A549 (cell line): ENCODE data around the gene GALNT7. TPM values are rescaled to one million over a fixed set of nuclear protein-coding genes. Genes with fewer than 3 reads are reported as not detected.

Experiments used
- ATAC-seq, 2 experiments: fragments of 200-7000 bp in 1 of 2; fragments of >200 bp in 1 of 2; cut with Nextera tagmentation in 1 of 2; cut with Tn5 transposase in 1 of 2; 3 replicates each; pipeline versions ENCODE4 v1.8.0 to v1.9.1; 2018 to 2020; ENCODE audit warnings: mild to moderate bottlenecking in 1 of 2, moderate library complexity in 1 of 2
- CTCF ChIA-PET: fragments of 300-600 bp; sonication (Branson Sonifier 250); formaldehyde crosslinking; extraction: SDS; loops from one replicate; lab custom pipeline; 2021; ENCODE audit warnings: antibody characterized with exemption, inconsistent platforms; lab: Yijun Ruan, JAX
- POLR2A ChIA-PET: fragments of 350-600 bp; formaldehyde crosslinking; extraction: SDS; loops from one replicate; lab custom pipeline; 2021; ENCODE audit warnings: antibody characterized with exemption, inconsistent platforms; lab: Yijun Ruan, JAX
- DNase-seq, 2 experiments: peaks; one replicate each; pipeline versions ENCODE4 v3.0.0 to v3.0.0-alpha.2; 2011 to 2016; ENCODE audit warnings: low read depth in 1 of 2, low spot score in 1 of 2
- FAIRE-seq: peaks from 2 replicates; lab custom pipeline; 2011; peaks lifted over from hg19 to GRCh38; lab: Jason Lieb, UNC
- H3K27ac ChIP-seq, 2 experiments: fragments of >200 bp; sonication (Bioruptor Twin); formaldehyde crosslinking; 3 replicates each; pipeline ENCODE4 v1.5.1; 2016 to 2017
- H3K4me1 ChIP-seq: fragments of >200 bp; sonication (Bioruptor Twin); formaldehyde crosslinking; 3 replicates; pipeline ENCODE4 v1.6.1; 2016
- H3K4me2 ChIP-seq: fragments of >200 bp; sonication (Bioruptor Twin); formaldehyde crosslinking; 3 replicates; pipeline ENCODE4 v1.6.1; 2016
- H3K4me3 ChIP-seq: fragments of >200 bp; sonication (Bioruptor Twin); formaldehyde crosslinking; 3 replicates; pipeline ENCODE4 v1.5.1; 2016
- H3K9me3 ChIP-seq: fragments of >200 bp; sonication (Bioruptor Twin); formaldehyde crosslinking; 3 replicates; pipeline ENCODE4 v1.6.1; 2016
- ATOH8 ChIP-seq: fragments of 250-450 bp; sonication (Bioruptor Pico); IDR thresholded peaks from 2 replicates; pipeline ENCODE4 v1.5.0; 2020; ENCODE audit warnings: low read depth, mild to moderate bottlenecking, moderate library complexity
- CEBPB ChIP-seq, 2 experiments: fragments of >200 bp in 1 of 2; sonication (Bioruptor Twin) in 1 of 2; formaldehyde crosslinking in 1 of 2; IDR thresholded peaks; 2 replicates each; pipeline ENCODE4 v1.6.1; 2012 to 2016
- CHD2 ChIP-seq: fragments of 150-350 bp; IDR thresholded peaks from 2 replicates; pipeline ENCODE4 v1.6.1; 2014; ENCODE audit warnings: low read length; ENCODE audit not compliant: partially characterized antibody
- E2F6 ChIP-seq: IDR thresholded peaks from 2 replicates; pipeline ENCODE4 v1.6.1; 2012; ENCODE audit warnings: low read depth, borderline replicate concordance
- EHF ChIP-seq: fragments of 250-450 bp; sonication (Bioruptor Pico); IDR thresholded peaks from 2 replicates; pipeline ENCODE4 v1.5.0; 2020; ENCODE audit warnings: mild to moderate bottlenecking
- EHMT2 ChIP-seq: fragments of 200-600 bp; sonication (generic); IDR thresholded peaks from 2 replicates; pipeline ENCODE4 v1.6.1; 2016; ENCODE audit warnings: antibody characterized with exemption, low read depth, mild to moderate bottlenecking, moderate library complexity
- ELK1 ChIP-seq: fragments of 150-350 bp; IDR thresholded peaks from 2 replicates; pipeline ENCODE4 v1.6.1; 2014; ENCODE audit warnings: low read depth, mild to moderate bottlenecking, low read length
- ESRRA ChIP-seq: fragments of 150-350 bp; IDR thresholded peaks from 2 replicates; pipeline ENCODE4 v1.6.1; 2014; ENCODE audit warnings: mild to moderate bottlenecking, low read length, borderline replicate concordance
- HDAC2 ChIP-seq: fragments of 200-600 bp; sonication (generic); IDR thresholded peaks from 2 replicates; pipeline ENCODE4 v1.6.1; 2016
- HMGXB4 ChIP-seq: fragments of 250-450 bp; sonication (Bioruptor Pico); IDR thresholded peaks from 2 replicates; pipeline ENCODE4 v1.5.0; 2021; ENCODE audit warnings: mild to moderate bottlenecking, moderate library complexity, borderline replicate concordance
- HOXA7 ChIP-seq: fragments of 250-450 bp; sonication (Bioruptor Pico); IDR thresholded peaks from 2 replicates; pipeline ENCODE4 v1.5.0; 2020; ENCODE audit warnings: mild to moderate bottlenecking, moderate library complexity
- JUN ChIP-seq, 2 experiments: fragments of >200 bp; sonication (Bioruptor Twin); formaldehyde crosslinking; IDR thresholded peaks; 2 replicates in 1 of 2; 3 replicates in 1 of 2; pipeline ENCODE4 v1.6.1; 2016 to 2017
- KDM1A ChIP-seq: fragments of 200-600 bp; sonication (generic); IDR thresholded peaks from 2 replicates; pipeline ENCODE4 v1.6.1; 2016; ENCODE audit warnings: low read depth, mild to moderate bottlenecking
- KDM5A ChIP-seq: fragments of 200-600 bp; sonication (generic); IDR thresholded peaks from 2 replicates; pipeline ENCODE4 v1.6.1; 2016; ENCODE audit warnings: antibody characterized with exemption, mild to moderate bottlenecking
- MAX ChIP-seq: IDR thresholded peaks from 2 replicates; pipeline ENCODE4 v1.6.1; 2012
- MAZ ChIP-seq: fragments of 150-350 bp; IDR thresholded peaks from 2 replicates; pipeline ENCODE4 v1.6.1; 2014; ENCODE audit warnings: antibody characterized with exemption, low read depth, low read length, borderline replicate concordance
- MYC ChIP-seq: IDR thresholded peaks from 2 replicates; pipeline ENCODE4 v1.6.1; 2012; ENCODE audit warnings: mild to moderate bottlenecking, inconsistent platforms, low read length, improper control_type of control experiment, borderline replicate concordance
- NFE2L2 ChIP-seq: fragments of 150-350 bp; conservative IDR thresholded peaks from 2 replicates; pipeline ENCODE4 v1.6.1; 2014; ENCODE audit warnings: low read length
- NPAS2 ChIP-seq: fragments of 250-450 bp; sonication (Bioruptor Pico); IDR thresholded peaks from 2 replicates; pipeline ENCODE4 v1.8.0; 2022; ENCODE audit warnings: mild to moderate bottlenecking, moderate library complexity, borderline replicate concordance
- NR3C1 ChIP-seq: fragments of >200 bp; sonication (Bioruptor Twin); formaldehyde crosslinking; IDR thresholded peaks from 3 replicates; pipeline ENCODE4 v1.6.1; 2017
- PHF8 ChIP-seq: fragments of 200-600 bp; sonication (generic); IDR thresholded peaks from 2 replicates; pipeline ENCODE4 v1.6.1; 2016; ENCODE audit warnings: low read depth, mild to moderate bottlenecking, antibody characterized with exemption, moderate library complexity, borderline replicate concordance
- RARB ChIP-seq: fragments of 250-450 bp; sonication (Bioruptor Pico); IDR thresholded peaks from 2 replicates; pipeline ENCODE4 v1.8.0; 2021; ENCODE audit warnings: mild to moderate bottlenecking, moderate library complexity
- RNF2 ChIP-seq: fragments of 200-600 bp; sonication (generic); IDR thresholded peaks from 2 replicates; pipeline ENCODE4 v1.6.1; 2016; ENCODE audit warnings: low read depth, mild to moderate bottlenecking, antibody characterized with exemption, moderate library complexity, borderline replicate concordance
- SMC3 ChIP-seq: fragments of >200 bp; sonication (Bioruptor Twin); formaldehyde crosslinking; IDR thresholded peaks from 3 replicates; pipeline ENCODE4 v1.6.1; 2018; ENCODE audit warnings: inconsistent platforms
- SREBF2 ChIP-seq: fragments of 450-650 bp; IDR thresholded peaks from 2 replicates; pipeline ENCODE4 v1.6.1; 2014; ENCODE audit warnings: mild to moderate bottlenecking, moderate library complexity
- TFCP2L1 ChIP-seq: fragments of 250-450 bp; sonication (Bioruptor Pico); IDR thresholded peaks from 2 replicates; pipeline ENCODE4 v1.5.0; 2021; ENCODE audit warnings: mild to moderate bottlenecking
- ZFP36 ChIP-seq: fragments of 450-650 bp; IDR thresholded peaks from 2 replicates; pipeline ENCODE4 v1.6.1; 2014; ENCODE audit warnings: borderline replicate concordance; ENCODE audit not compliant: partially characterized antibody
- ZSCAN20 ChIP-seq: fragments of 250-450 bp; sonication (Bioruptor Pico); IDR thresholded peaks from 2 replicates; pipeline ENCODE4 v1.8.0; 2022; ENCODE audit warnings: mild to moderate bottlenecking, moderate library complexity
- WGBS: methylation state at CpG from one replicate; pipeline ENCODE4 v1.1.6; 2017; ENCODE audit errors: missing lambda C conversion rate; 5-methylcytosine and 5-hydroxymethylcytosine counted together
- polyA plus RNA-seq, 4 experiments: library from polyadenylated mRNA; depleted of rRNA in 3 of 4; stranded (reverse); fragments of >200 nt; fragmentation: RNase III in 1 of 4; extraction: RNeasy Plus Mini Kit Qiagen cat#74134 plus additional on column Dnase treatment in 1 of 4; gene quantifications; 2 replicates in 3 of 4; 3 replicates in 1 of 4; pipeline ENCODE4 v1.2.3, GENCODE V29; 2011 to 2017

GALNT7 gene
- polyA plus RNA-seq, 2 of the 4 experiments (the other 2 are of a cell fraction), result 28.8 to 63.6 TPM

- Histone ChIP-seq H3K27ac (no peak overlapping the region), H3K4me3 (no peak overlapping the region), H3K4me2 (no peak overlapping the region), H3K9me3 (no peaks in the 10 kb centered on the region), H3K4me1 (peaks cover 28% of the 10 kb centered on the region)
- FAIRE-seq, result no peak
- no peak for TF ChIP-seq SMC3
- TF ChIP-seq ATOH8, result no peak
- TF ChIP-seq E2F6, result no peak
- TF ChIP-seq JUN (IDR thresholded peaks at IDR 0.05), result no peak
- TF ChIP-seq NFE2L2, result no peak
- TF ChIP-seq HOXA7 (CRISPR knock-in tag), result no peak
- no peak for TF ChIP-seq PHF8
- TF ChIP-seq ELK1, result no peak
- no peak for TF ChIP-seq HMGXB4
- TF ChIP-seq ZFP36, result no peak
- TF ChIP-seq RNF2, result no peak
- TF ChIP-seq TFCP2L1, result no peak
- TF ChIP-seq KDM5A, result no peak
- TF ChIP-seq ZSCAN20 (CRISPR knock-in tag), result no peak
- no peak for TF ChIP-seq CHD2
- TF ChIP-seq HDAC2, result no peak
- no peak for TF ChIP-seq EHF (CRISPR knock-in tag)
- ATAC-seq, result no peak
- POLR2A ChIA-PET, result no interaction called here
- CTCF ChIA-PET, result no interaction called here
- WGBS, result 77% methylated on average over 3 of the region's 3 CpGs
- no peak for DNase-seq
Observed at GRCh38 chr4:173195109-173195508, 26.5 kb downstream of the GALNT7 start.

- WGBS, result 98% methylated on average over 4 of the region's 4 CpGs
- no peaks in the 10 kb centered on the region for H3K9me3 ChIP-seq
- no peak for TF ChIP-seq NR3C1
- no peak for TF ChIP-seq JUN (IDR thresholded peaks at IDR 0.05)
- TF ChIP-seq ELK1, result no peak
- TF ChIP-seq KDM1A, result no peak
- no peak for TF ChIP-seq SREBF2
- no peak for TF ChIP-seq MAZ
- TF ChIP-seq EHMT2, result no peak
- TF ChIP-seq SMC3, result no peak
- no peak for TF ChIP-seq CEBPB (IDR thresholded peaks at IDR 0.05)
- no peak for TF ChIP-seq HMGXB4
- TF ChIP-seq NPAS2 (CRISPR knock-in tag), result no peak
- TF ChIP-seq MYC, result no peak
- no peak for TF ChIP-seq RNF2
- TF ChIP-seq MAX, result no peak
- no peak for TF ChIP-seq ESRRA
- no peak for TF ChIP-seq RARB (CRISPR knock-in tag)
- ATAC-seq (no peak), FAIRE-seq (no peak), DNase-seq (no peak)
- H3K4me1 ChIP-seq, result no peaks in the 10 kb centered on the region; the same call in 2 of the 3 replicates
- CTCF ChIA-PET, result interaction anchor here (0.7 kb wide), 1 partner anchor 35 kb away, joined by 3 read pairs; no protein-coding TSS in a partner anchor
- H3K27ac ChIP-seq, result no peak overlapping the region
- no peak overlapping the region for H3K4me3 ChIP-seq
- POLR2A ChIA-PET, result no interaction called here
- no peak overlapping the region for H3K4me2 ChIP-seq
Observed at GRCh38 chr4:173199553-173199952, 30.9 kb downstream of the GALNT7 start.
